Stimulated activated CD8-positive, alpha-beta memory T cell treated with anti-CD3 and anti-CD28 coated beads, Interleukin-15, amount 100 ng/mL, for 48 hours (primary cell): ENCODE data around the gene NDE1.

Experiments
- DNase-seq, 2 donors: peaks; one replicate each; pipeline ENCODE4 v3.0.0-alpha.2; 2020; ENCODE audit warnings: low read depth in 2 of 2

Gene NDE1

DNA sequence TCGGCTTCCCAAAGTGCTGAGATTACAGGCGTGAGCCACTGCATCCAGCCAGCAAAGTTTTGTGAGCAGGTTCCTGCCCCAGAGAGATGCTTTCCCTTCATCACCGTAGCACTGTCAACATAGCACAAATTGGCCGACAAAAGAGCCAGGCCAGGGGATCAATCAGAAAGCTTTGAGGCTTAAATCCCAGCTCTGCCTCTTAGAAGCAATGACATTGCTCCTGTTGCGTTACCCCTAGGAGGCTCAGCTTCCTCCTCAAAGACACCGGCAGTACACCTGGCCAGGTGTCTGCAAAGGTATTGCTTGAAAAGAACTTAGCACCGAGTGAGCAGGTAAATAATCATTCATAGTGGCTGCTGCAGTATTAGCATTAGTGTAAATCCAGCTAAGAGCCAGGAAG, 86.5 kb downstream of the NDE1 start:
- DNase-seq, result no peak

DNA sequence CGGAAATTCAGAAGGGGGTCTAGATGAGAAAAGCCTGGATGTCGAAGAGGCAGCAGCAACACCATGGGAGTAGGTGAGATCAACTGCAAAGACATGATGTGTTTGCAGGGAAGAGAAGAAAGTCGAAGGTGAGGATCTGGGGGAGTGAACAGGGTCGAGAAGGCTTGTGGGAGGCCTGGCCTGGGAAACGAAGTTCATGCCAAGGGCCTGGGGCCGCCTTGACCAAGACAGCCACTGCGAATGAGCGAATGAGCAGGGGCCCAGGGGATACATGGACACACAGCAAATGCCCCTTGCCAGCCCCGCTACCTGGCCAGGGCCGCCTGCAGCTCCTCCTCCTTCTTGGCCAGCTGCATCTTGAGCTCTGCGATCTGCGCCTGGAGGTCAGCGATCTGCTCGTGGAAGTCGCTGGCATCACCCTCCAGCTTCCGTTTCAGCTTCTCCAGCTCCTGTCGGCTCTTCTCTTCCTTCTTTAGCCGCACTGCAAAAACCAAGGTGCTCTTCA, 87.1 kb downstream of the NDE1 start:
- no peak for DNase-seq

DNA sequence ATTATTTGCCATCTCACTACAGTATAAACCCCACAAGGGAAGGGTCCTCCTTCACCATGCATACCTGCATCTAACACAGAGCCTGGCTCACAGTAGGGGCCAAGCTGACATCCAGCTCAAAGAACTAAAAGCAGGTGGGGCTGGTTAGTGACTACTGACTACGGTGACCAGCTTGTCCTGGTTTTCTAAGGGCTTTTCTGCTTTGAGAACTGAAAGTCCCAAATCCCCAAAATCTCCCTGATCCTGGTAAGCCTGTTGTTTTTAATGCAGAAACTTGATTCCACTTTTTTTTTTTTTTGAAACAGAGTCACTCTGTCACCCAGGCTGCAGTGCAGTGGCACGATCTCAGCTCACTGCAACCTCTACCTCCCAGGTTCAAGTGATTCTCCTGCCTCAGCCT, 89.4 kb downstream of the NDE1 start:
- no peak for DNase-seq

DNA sequence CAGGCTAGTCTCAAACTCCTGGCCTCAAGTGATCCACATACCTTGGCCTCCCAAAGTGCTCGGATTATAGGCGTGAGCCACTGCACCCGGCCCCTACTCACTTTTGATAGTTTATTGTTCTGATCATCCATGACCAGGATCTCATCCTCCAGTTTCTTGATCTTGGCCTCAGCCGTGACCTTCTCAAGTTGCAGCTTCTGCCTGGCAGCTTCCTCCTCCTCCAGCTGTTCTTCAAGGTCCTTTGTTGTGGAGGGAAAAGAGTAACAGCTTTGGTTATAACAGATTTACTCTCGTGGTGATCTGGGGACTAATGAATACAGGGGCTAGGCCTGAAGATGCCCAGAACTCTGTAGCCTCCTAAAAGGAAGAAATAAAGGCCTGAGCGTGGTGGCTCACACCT, 89.9 kb downstream of the NDE1 start:
- DNase-seq, result no peak

DNA sequence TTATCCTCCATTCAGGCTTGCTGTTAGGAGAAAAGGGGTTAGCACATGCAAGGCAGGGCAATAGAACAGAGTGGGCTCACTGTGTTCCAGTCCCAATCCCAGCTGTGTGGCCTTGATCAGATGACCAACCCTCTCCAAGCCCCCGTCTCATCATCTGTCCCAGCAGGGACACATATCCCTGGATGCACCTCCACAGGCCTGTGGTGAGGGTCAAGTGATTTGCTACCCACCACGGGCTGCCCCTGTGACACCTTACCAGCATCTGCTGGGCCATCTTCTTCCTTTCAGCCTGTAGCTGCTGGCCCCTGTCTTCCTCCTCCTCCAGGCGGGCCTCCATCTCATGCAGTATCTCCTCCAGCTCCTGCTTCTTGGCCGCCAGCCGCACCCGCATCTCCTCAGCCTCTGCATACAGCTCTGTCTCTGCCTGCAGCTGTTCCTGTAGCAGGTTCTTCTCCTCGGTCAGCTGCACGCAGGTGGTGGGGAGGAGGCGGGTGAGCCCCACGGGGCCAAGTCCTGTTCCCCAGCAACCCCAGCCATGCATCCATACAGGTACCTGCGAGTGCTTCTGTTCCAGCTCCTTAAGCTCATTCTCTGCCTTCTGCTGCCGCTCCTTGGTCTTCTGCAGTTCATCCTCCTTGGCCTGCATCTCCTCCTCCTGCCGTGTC, 91.3 kb downstream of the NDE1 start:
- DNase-seq, result no peak

DNA sequence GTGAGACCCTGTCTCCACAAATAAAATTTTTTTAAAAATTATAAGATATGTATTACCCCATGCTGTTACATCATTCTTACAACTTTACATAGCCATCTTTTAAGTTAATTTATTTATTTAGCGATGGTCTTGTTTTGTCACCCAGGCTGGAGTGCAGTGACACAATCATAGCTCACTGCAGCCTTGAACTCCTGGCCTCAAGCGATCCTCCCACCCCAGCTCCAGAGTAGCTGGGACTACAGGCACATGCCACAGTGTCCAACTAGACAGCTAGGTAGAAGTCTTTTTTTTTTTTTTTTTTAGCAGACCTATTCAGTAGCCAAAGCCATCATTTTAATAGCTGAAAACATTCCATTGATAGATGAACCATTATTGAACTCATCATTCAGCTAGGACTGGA, 92.7 kb downstream of the NDE1 start:
- no peak for DNase-seq

DNA sequence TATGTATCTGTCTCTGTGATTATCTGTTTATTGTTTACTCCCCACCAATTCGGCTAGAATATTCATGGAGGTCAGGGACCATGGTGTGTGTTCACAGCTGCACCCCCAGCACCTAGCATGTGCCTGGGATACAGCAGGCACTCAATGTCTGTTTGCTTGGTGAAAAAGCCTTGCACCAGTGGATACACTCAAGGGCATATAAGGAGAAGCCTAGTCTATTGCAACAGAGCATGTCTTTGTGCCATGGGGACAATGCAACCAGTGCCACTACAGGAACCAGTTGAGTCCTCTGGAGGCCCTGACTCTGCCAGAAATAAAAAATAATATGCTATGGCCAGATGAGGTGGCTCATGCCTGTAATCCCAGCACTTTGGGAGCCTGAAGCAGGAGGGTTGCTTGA, 93.6 kb downstream of the NDE1 start:
- no peak for DNase-seq

DNA sequence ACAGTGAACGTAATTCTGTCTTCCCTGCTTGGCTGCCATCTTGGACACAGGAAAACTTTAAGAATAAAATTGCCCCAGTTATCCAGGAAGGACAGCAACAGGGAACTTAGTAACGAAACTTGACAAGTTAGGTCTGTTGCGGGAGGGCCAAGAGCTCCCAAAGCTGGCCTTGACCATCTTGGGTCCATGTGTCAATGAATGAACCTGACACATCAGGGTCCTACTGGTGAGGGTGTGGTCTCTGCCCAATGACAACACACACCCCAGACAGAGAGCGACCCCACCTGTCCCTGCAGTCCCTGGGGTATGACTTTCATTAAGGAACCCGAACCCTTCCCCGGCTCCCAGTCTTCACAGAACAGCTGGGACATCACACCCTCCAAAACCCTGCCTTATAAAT, 96.3 kb downstream of the NDE1 start:
- no peak for DNase-seq

DNA sequence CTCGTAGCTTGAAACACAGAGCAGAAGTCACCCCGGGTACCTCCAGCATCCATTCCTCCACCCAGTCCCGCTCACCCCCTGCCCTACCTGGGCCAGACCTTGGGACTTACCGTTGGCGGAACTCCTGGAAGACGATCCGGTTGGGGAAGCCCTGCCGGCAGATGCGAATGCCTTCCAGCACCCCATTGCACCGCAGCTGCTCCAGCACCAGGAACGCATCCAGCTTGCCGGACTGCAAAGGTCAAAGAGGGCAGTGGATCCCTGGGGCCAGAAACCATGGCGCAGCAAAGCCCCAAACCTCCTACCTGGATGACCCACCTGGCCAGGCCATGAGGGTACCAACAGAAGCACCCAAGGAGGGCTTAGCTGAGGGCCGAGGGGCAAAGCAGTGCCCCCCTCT, 97.9 kb downstream of the NDE1 start:
- no peak for DNase-seq

DNA sequence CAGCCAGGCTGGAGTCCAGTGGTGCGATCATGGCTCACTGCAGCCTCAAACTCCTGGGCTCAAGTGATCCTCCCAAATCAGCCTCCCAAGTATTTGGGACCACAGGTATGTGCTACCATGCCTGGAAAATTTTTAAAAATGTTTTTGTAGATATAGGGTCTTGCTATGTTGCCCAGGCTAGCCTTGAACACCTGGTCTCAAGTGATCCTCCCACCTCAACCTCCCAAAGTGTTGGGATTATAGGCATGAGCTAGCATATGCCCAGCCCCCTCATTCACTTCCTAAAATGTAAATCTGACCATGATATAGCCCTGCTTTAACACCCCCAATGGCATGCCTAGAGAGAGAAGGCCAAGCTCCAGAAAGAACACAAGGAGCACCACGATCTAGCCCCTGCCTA, 98.6 kb downstream of the NDE1 start:
- DNase-seq, result no peak

DNA sequence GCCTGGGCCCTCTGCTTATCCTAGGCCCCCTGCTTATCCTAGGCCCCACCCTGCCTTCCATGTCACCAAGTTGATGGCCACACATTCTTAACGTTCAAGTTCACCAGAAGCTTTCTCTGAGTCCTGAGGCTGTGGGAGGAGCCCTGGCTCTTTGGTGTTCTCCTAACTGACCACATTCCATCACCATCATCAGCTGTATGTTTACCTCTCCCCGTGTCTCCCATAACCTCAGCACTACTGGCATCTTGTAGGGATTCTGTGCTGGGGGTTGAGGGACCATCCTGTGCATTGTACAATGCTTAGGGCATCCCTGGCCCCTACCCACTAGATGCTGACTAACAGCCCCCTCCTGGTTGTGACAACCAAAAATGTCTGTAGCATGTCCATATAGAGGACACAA, 99.3 kb downstream of the NDE1 start:
- no peak for DNase-seq

DNA sequence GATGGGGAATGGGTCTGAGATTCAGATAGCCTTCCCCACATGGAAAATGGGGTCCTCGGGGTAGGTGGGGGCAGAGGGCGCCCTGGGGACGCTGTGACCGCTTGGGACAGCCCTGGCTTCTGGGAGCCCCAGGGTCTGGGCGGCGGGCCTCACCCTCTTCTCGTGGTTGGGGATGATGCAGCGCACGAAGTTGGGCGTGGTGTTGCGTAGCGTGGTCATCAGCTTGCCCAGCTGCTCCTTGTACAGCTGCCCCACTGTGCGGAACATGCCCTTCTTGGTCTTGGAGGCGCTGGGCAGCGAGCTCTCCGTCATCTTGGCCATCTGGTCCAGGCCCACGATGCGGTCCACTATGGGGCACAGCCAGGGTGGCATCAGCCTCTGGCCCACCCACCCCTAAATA, 99.9 kb downstream of the NDE1 start:
- no peak for DNase-seq

DNA sequence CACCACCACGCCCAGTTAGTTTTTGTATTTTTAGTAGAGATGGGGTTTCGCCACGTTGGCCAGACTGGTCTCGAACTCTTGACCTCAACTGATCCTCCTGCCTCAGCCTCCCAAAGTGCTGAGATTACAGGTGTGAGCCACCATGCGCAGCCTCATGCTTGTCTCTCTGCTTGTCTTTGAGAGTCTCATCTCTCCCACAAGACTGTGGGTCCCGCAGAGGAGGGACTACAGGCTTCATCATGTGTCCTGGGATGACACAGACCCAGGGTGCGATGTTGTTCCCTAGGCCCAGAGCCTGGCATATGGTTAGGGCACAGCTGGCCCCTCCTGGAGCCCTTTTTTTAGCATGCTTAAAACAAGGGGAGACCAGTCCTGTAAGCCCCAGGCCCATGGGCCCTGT, 101.9 kb downstream of the NDE1 start:
- no peak for DNase-seq

DNA sequence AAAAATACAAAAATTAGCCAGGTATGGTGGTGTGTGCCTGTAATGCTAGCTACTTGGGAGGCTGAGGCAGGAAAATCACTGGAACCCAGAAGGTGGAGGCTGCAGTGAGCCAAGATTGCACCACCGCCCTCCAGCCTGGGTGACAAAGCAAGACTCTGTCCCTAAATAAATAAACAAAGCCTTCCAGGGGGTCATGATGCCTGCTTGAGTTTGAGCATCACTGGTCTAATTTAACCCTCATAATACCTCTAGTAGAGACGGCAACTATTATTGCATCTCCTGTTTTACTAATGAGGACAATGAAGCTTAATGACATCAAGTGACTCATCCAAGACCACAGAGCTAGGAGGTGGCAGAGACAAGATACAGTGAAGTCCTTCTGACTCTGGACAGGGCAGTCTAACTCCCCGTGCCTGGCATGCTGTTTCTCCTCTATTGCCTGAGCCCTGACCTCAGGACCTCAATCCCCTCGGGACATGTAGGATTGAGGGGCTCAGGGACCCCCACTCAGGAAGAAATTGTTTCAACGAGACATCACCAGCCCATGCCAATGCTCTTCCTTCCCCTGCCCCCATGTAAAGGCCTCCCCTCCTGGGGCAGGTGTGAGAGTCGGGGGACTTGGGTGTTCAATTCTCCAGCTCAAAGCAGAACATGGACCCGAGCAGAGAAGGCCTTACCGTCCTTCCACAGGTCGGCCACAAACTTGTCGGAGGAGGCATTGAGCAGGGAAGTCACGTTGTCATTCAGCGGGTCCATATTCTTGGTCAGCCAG, 102.9 kb downstream of the NDE1 start:
- DNase-seq, result no peak

DNA sequence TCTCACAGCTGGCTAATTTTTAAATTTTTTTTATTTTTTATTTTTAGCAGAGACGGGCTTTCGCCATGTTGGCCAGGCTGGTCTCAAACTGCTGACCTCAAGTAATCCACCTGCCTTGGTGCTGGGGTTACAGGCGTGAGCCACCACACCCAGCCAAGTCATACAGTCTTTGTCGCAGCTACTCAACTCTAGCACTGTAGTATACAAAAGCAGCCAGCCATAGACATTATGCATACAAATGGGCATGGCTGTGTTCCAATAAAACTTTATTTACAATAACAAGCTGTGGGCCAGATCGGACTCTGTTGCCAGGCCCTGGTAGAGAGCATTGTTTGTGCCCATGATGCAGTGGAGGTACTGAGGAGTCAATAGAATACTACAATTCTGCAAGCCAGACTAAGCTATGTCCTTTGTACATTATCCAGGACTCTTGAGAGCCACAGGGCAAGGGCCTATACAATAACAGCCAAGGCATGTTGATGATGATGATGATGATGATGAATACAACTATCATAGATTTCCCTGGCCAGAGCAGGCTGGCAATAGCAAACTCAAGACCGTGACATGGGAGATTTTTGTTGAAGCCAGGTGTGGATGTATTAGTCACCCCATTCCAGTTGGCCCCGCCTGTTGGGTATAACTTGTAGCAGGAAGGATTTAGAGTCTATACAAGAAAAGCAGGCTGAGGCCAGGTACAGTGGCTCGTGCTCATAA, 104.9 kb downstream of the NDE1 start:
- DNase-seq, result no peak

DNA sequence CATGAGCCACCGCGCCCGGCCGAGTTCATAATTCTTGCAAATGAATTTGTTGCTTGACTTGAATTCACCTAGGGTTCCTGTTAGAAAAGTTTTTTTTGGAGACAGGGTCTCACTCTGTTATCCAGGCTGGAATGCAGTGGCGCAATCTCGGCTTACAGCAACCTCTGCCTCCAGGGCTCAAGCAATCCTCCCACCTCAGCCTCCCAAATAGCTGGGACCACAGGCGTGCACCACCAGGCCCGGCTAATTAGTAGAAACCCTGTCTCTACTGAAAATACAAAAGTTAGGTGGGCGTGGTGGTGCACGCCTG, 107.0 kb downstream of the NDE1 start:
- DNase-seq, result no peak

DNA sequence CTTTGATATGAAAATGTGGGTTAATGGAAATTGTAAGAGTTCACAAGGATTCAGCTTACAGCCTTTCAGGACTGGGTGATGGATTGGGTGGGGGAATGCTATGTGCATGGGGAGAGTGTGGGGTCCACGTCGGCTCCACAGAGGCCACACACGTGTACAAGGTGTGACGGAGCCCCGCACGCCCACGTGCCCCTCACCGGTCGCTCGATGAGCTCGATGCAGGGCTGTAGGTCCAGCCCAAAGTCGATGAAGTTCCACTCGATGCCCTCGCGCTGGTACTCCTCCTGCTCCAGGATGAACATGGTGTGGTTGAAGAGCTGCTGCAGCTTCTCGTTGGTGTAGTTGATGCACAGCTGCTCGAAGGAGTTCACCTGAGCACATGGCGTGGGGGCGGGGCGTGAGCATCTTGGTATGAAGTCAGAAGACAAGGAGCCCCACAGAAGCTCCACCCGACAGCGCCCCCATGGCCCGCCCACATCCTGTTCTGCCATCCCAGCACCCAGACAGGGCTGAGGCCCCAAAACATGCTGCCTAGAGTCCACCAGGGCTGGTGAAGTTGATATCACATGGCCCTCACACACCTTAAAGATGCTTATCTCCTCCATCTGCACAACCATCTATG, 107.7 kb downstream of the NDE1 start:
- DNase-seq, result peak in 1 of 2 donors; percentile 2

DNA sequence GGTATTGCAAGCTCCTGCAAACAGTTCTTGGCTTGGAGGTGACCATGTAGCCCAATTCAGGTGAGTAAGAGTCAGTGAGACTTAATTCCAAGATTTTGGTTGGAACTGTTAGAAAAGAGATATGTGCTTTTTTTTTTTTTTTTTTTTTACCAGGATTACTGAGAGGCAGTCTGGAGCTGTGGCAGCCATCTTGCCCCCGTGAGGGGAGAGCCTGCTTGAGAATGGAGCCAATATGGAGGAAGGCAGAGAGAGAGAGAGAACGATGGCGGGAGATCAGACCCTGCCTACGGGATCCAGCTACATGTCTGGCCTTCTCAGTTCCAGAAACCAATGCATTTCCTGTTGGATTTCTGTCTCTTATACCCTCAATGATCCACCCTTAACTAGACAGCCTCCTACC, 109.0 kb downstream of the NDE1 start:
- no peak for DNase-seq

DNA sequence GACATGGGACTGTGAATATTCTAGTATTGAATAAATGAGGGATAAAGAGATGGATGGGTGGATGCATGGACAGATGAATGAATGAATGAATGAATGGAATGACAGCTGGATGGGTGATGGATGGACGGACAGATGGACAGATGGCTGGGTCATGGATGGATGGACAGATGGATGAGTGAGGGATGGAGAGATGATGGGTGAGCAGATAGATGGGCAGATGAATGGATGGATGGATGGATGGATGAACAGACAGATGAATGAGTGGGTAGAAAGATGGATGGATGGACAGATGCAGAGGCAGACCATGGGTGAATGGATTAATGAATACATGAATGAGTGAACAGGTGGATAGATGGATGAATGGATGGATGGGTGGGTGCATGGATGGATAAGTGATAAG, 110.1 kb downstream of the NDE1 start:
- no peak for DNase-seq

DNA sequence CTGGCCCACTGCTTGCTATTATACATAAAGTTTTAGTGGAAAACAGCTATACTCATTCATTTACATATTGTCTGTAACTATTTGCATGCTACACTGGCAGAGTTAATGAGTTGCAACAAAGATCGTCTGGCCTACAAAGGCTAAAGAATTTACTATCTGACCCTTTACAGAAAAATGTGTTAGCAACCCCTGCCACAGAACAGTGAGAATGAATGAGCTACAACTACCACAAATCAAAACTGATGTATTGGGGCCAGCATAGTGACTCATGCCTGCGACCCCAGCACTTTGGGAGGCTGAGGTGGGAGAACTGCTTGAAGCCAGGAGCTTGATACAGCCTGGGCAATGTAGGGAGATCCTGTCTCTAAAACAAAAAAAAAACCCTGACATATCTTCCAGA, 114.1 kb downstream of the NDE1 start:
- no peak for DNase-seq

DNA sequence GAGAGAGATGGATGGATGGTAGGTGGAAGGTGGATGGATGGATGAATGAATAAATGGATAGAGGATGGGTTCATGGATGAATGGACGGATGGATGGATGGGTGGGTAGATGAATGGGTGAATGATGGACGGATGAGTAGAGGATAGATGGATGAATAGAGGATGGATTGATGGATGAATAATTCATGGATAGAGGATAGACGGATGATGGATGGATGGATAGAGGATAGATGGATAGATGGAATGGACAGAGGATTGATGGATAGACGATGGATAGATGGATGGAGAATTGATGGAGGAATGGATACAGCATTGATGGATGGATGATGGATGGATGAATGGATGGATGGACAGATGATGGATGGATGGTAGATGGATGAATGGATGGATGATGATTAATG, 115.1 kb downstream of the NDE1 start:
- DNase-seq, result no peak

DNA sequence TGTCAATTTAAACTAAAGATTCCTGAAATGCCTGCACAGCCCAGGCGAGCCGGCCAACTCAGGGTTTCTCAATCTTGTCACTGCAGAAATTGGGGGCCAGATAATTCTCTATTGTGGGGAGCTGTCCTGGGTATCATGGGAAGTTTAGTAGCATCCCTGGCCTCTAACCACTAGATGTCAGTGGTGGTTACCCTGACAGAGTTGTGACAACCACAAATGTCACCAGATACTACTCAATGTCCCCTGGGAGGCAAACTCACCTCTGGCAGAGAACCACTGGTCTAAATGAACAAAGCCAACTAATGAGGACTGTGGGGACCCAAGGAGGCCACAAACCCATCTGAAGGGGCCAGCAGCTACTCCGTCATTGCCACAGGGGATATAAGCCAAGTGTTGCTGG, 115.8 kb downstream of the NDE1 start:
- peak in 1 of 2 donors; percentile 2 for DNase-seq

DNA sequence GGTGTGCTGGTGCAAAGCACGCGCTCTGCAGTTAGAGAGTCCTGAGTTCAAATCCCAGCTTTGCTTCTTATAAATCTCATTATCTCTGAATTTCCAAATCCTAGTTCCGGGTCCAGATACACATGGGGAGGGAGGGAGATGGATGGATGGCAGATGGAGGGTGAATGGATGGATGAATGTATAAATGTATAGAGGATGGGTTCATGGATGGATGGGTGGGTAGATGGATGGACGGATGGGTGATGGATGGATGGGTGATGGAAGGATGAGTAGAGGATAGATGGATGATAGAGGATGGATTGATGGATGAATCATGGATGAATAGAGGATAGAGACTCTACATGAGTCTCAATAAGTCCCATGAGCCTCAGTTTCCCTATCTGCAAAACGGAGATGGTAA, 116.9 kb downstream of the NDE1 start:
- no peak for DNase-seq
